GM10248 (cell line): Measurements from ENCODE around the gene TNFRSF17.
A peak's percentile ranks its signal among the peaks of the same experiment; 100 is the strongest.
"Not testable (repeated sequence)": the region's sequence is repeated elsewhere in the genome, so short reads cannot be mapped to it uniquely, and the experiment has no call there.

ENCODE experiments used
- CTCF ChIA-PET: fragments of 300-600 bp; sonication (Branson Sonifier 250); formaldehyde crosslinking; extraction: SDS; loops from one replicate; lab custom pipeline; 2021; ENCODE audit warnings: antibody characterized with exemption; lab: Yijun Ruan, JAX
- POLR2A ChIA-PET: fragments of 350-650 bp; sonication (Branson Sonifier 250); formaldehyde crosslinking; extraction: SDS; loops from one replicate; lab custom pipeline; 2020; ENCODE audit warnings: antibody characterized with exemption; lab: Yijun Ruan, JAX
- DNase-seq: peaks from one replicate; pipeline ENCODE4 v3.0.0; 2012; ENCODE audit errors: extremely low spot score
- TF ChIP-seq, protein P1 (sequence below): IDR thresholded peaks from 2 replicates; pipeline ENCODE4 v1.5.1; 2012; ENCODE audit warnings: mild to moderate bottlenecking, low read depth; ENCODE audit errors: extremely low read depth, missing control alignments, control extremely low read depth

TNFRSF17 gene

DNA sequence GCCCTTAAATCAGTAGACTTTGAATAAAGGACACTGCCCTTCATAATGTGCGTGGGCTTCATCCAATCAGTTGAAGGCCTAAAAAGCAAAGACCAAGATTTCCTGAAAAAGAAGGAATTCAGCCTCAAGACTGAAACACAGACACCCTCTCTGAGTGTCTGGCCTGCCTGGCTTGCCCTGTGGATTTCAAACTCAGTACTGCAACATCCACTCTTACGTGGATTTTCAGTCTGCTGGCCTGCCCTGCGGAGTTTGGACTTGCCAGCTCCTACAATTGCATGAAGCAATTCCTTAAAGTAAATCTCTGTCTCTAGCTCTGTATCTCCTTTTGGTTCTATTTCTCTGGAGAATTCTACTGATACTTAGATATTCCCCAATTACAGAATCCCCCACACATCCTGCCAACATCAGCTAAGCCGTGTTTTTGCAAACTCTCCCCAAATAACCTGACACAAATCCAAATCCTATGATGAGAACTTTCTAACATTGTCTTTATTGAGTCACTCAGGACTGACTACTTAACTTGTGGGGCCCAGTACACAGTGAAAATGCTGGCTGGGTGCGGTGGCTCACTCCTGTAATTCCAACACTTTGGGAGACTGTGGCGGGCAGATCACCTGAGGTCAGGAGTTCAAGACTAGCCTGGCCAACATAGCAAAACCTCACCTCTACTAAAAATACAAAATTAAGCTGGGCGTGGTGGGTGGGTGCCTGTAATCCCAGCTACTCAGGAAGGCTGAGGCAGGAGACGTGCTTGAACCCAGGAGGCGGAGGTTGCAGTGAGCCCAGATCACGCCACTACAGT, 7.2 kb upstream of the TNFRSF17 start:
- no peak for DNase-seq
- POLR2A ChIA-PET = no interaction called here
- CTCF ChIA-PET = interaction anchor here (1.2 to 3.3 kb wide), 4 partner anchors 9 to 110 kb away, joined by 3 to 20 read pairs (median 10); no protein-coding TSS in a partner anchor
- TF ChIP-seq, protein P1, sequence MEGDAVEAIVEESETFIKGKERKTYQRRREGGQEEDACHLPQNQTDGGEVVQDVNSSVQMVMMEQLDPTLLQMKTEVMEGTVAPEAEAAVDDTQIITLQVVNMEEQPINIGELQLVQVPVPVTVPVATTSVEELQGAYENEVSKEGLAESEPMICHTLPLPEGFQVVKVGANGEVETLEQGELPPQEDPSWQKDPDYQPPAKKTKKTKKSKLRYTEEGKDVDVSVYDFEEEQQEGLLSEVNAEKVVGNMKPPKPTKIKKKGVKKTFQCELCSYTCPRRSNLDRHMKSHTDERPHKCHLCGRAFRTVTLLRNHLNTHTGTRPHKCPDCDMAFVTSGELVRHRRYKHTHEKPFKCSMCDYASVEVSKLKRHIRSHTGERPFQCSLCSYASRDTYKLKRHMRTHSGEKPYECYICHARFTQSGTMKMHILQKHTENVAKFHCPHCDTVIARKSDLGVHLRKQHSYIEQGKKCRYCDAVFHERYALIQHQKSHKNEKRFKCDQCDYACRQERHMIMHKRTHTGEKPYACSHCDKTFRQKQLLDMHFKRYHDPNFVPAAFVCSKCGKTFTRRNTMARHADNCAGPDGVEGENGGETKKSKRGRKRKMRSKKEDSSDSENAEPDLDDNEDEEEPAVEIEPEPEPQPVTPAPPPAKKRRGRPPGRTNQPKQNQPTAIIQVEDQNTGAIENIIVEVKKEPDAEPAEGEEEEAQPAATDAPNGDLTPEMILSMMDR = no peak

DNA sequence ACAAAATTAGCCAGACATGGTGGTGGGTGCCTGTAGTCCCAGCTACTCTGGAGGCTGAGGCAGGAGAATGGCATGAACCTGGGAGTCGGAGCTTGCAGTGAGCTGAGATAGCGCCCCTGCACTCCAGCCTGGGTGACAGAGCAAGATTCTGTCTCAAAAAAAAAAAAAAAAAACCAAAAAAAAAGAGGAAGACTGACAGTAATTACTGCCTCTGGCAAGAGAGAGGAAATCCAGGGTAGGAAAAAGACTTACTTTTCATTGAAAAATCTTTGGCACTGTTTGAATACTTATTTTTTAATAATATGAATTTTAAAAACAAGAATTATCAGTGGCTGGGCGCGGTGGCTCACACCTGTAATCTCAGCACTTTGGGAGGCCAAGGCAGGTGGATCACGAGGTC, 2.6 kb upstream of the TNFRSF17 start:
- CTCF ChIA-PET = interaction anchor here (1.0 to 2.5 kb wide), 3 partner anchors 20 to 106 kb away, joined by 3 to 11 read pairs (median 3); no protein-coding TSS in a partner anchor
- DNase-seq, POLR2A ChIA-PET: not testable (repeated sequence)

DNA sequence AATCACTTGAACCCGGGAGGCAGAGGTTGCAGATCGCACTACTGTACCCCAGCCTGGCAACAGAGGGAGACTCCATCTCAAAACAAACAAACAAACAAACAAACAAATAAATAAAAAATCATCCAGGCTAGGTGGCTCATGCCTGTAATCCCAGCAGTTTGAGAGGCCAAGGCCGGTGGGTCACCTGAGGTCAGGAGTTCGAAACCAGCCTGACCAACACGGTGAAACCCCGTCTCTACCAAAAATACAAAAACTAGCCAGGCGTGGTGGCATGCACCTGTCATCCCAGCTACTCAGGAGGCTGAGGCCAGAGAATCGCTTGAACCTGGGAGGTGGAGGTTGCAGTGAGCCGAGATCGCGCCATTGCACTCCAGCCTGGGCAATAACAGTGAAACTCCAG, 2.0 kb upstream of the TNFRSF17 start:
- CTCF ChIA-PET = interaction anchor here (0.7 to 3.7 kb wide), 4 partner anchors 14 to 132 kb away, joined by 3 to 19 read pairs (median 7); no protein-coding TSS in a partner anchor
- DNase-seq, POLR2A ChIA-PET: not testable (repeated sequence)

DNA sequence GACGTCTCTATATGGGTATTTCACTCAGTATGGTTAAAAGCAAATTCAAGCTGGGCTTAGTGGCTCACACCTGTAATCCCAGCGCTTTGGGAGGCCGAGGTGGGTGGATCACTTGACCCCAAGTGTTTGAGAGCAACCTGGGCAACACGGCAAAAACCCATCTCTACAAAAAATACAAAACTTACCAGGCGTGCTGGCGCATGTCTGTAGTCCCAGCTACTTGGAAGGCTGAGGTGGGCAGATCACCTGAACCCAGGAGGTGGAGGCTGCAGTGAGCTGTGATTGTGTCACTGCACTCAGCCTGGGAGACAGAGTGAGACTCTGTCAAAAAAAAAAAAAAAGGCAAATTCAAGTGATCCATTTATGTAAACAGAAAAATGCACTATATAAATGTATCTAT, 1.3 kb upstream of the TNFRSF17 start:
- ChIA-PET CTCF (interaction anchor here (0.7 to 3.7 kb wide), 5 partner anchors 10 to 131 kb away, joined by 3 to 19 read pairs (median 6); no protein-coding TSS in a partner anchor), POLR2A (no interaction called here)

DNA sequence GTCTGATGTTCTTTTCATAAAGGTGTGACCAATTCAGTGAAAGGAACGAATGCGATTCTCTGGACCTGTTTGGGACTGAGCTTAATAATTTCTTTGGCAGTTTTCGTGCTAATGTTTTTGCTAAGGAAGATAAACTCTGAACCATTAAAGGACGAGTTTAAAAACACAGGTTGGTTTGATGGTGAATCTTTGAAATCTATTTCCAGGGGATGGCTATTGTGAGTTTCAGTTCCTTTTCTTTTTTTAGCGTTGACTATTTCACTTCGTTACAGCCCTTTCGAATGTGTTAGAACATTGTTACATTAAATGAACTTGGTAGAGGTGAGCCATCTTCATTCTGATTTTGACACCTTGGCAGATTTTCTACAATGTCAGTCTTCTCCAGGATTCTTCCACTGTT, 1.2 kb downstream of the TNFRSF17 start:
- TF ChIP-seq, protein P1 = no peak
- CTCF ChIA-PET = interaction anchor here (1.5 to 3.7 kb wide), 2 partner anchors 17 to 169 kb away, joined by 4 to 19 read pairs; partner anchors contain the start of gene ZC3H7A
- peak; percentile 57 for DNase-seq
- POLR2A ChIA-PET = interaction anchor here (1.9 kb wide), 1 partner anchor 11 kb away, joined by 6 read pairs; the partner anchor contains the start of gene SNX29

More for the DNA sequence above, 1.3 kb upstream of the TNFRSF17 start:
- TF ChIP-seq, protein P1 = no peak
- no peak for DNase-seq

DNA sequence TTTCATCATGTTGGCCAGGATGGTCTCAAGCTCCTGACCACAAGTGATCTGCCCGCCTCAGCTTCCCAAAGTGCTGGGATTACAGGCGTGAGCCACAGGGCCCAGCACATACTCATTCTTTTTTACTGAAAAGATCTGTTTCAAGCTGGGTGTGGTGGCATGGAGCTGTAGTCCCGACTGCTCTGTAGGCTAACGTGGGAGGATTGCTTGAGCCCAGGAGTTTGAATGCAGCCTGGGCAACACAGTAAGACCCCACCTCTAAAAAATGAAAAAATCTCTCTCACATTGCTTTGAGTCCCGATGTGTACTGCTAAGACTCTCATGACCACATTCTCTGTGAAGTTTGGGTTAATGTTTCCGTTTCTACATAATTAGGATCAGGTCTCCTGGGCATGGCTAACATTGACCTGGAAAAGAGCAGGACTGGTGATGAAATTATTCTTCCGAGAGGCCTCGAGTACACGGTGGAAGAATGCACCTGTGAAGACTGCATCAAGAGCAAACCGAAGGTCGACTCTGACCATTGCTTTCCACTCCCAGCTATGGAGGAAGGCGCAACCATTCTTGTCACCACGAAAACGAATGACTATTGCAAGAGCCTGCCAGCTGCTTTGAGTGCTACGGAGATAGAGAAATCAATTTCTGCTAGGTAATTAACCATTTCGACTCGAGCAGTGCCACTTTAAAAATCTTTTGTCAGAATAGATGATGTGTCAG, 2.3 kb downstream of the TNFRSF17 start:
- CTCF ChIA-PET = interaction anchor here (1.0 to 3.4 kb wide), 7 partner anchors 8 to 170 kb away, joined by 3 to 21 read pairs (median 8); partner anchors contain the start of gene ZC3H7A
- no peak for DNase-seq
- TF ChIP-seq, protein P1 = no peak
- POLR2A ChIA-PET = interaction anchor here (1.1 kb wide), 1 partner anchor 8 kb away, joined by 3 read pairs; no protein-coding TSS in a partner anchor

DNA sequence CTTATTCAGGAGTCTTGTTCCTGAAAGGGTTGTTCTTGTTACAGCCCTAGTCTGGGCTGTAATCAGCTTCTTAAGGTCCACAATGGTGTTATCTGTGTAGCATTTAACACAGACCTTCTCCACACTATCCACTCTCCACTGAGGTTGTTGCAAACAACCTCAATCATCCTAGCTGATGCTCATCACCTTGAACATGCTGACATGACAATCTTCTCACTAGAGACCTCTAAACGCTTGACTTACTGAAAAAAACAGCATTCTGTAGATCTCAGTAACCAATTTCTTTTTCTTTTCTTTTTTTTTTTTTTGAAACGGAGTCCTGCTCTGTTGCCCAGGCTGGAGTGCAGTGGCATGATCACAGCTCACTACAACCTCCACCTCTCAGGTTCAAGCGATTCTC, 3.6 kb downstream of the TNFRSF17 start:
- DNase-seq = no peak
- POLR2A ChIA-PET = interaction anchor here (1.1 kb wide), 1 partner anchor 10 kb away, joined by 3 read pairs; no protein-coding TSS in a partner anchor
- TF ChIP-seq, protein P1 = no peak
- CTCF ChIA-PET = interaction anchor here (1.2 to 3.4 kb wide), 7 partner anchors 9 to 127 kb away, joined by 3 to 21 read pairs (median 8); no protein-coding TSS in a partner anchor

DNA sequence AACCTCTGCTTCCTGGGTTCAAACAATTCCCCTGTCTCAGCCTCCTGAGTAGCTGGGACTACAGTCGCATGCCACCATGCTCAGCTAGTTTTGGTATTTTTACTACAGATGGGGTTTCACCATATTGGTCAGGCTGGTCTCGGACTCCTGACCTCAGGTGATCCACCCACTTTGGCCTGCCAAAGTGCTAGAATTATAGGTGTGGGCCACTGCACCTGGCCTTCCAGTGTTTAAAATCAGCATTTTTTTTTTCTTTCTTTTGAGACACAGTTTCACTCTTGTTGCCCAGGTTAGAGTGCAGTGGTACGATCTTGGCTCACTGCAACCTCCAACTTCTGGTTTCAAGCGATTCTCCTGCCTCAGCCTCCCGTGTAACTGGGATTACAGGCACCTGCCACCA, 5.3 kb downstream of the TNFRSF17 start:
- POLR2A ChIA-PET, DNase-seq: not testable (repeated sequence)
- CTCF ChIA-PET = interaction anchor here (0.9 to 3.4 kb wide), 6 partner anchors 13 to 125 kb away, joined by 3 to 21 read pairs (median 5); no protein-coding TSS in a partner anchor
